WTC11 (cell line): ENCODE data around the gene PHLPP2.

Source experiments
- CREM ChIP-seq: sonication (generic); formaldehyde crosslinking; IDR thresholded peaks from 2 replicates; pipeline ENCODE4 v1.8.1; 2022; ENCODE audit warnings: mild to moderate bottlenecking, missing genetic modification reagents, moderate library complexity
- FOXJ3 ChIP-seq: sonication (generic); formaldehyde crosslinking; IDR thresholded peaks from 2 replicates; pipeline ENCODE4 v1.9.0; 2021; ENCODE audit warnings: missing genetic modification reagents, mild to moderate bottlenecking, borderline replicate concordance
- NFE2L1 ChIP-seq: sonication (generic); formaldehyde crosslinking; IDR thresholded peaks from 2 replicates; pipeline ENCODE4 v1.8.1; 2023; ENCODE audit warnings: missing genetic modification reagents
- NR2C2 ChIP-seq: sonication (generic); formaldehyde crosslinking; IDR thresholded peaks from 2 replicates; pipeline ENCODE4 v1.8.0; 2022; ENCODE audit warnings: mild to moderate bottlenecking, missing genetic modification reagents
- ZBTB21 ChIP-seq: sonication (generic); formaldehyde crosslinking; IDR thresholded peaks from 2 replicates; pipeline ENCODE4 v1.8.1; 2023; ENCODE audit warnings: mild to moderate bottlenecking, missing genetic modification reagents, borderline replicate concordance
- ZNF263 ChIP-seq: sonication (generic); formaldehyde crosslinking; IDR thresholded peaks from 2 replicates; pipeline ENCODE4 v1.8.1; 2022; ENCODE audit warnings: low read depth, mild to moderate bottlenecking, moderate library complexity, missing genetic modification reagents
- TF ChIP-seq, protein P1 (sequence below): fragments of 200-600 bp; IDR thresholded peaks from 2 replicates; pipeline ENCODE4 v1.8.0; 2022; ENCODE audit warnings: antibody characterized with exemption
- TF ChIP-seq, protein P2 (sequence below): sonication (generic); formaldehyde crosslinking; IDR thresholded peaks from 2 replicates; pipeline ENCODE4 v1.8.1; 2023; ENCODE audit warnings: mild to moderate bottlenecking, missing genetic modification reagents
- TF ChIP-seq, protein P3 (sequence below): sonication (generic); formaldehyde crosslinking; IDR thresholded peaks from 2 replicates; pipeline ENCODE4 v1.8.1; 2022; ENCODE audit warnings: missing genetic modification reagents, borderline replicate concordance
- TF ChIP-seq, protein P4 (sequence below): sonication (generic); formaldehyde crosslinking; IDR thresholded peaks from 2 replicates; pipeline ENCODE4 v1.8.1; 2023; ENCODE audit warnings: mild to moderate bottlenecking, missing genetic modification reagents, moderate library complexity
- TF ChIP-seq, protein P5 (sequence below): sonication (generic); formaldehyde crosslinking; IDR thresholded peaks from 2 replicates; pipeline ENCODE4 v1.8.1; 2023; ENCODE audit warnings: mild to moderate bottlenecking, missing genetic modification reagents, moderate library complexity

DNA sequence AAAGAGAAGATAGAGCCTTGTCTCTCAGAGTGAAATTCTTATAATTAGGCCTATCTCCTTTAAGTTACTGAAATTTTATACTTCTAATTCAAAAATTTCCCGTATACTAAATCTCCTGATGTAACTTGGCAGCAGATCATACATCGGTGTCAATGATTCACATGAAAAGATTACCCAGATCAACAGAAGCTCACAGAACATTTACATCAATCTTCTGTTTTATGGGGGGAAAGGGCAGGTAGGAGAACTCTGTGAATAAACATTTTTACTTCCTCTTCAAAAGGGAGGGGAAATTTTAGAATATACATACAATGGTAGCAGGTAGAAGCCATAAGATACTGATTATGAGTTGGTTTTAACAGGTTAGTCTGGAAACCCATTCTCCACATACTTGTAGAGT lies 43.1 kb downstream of the PHLPP2 start:
- TF ChIP-seq, protein P1, sequence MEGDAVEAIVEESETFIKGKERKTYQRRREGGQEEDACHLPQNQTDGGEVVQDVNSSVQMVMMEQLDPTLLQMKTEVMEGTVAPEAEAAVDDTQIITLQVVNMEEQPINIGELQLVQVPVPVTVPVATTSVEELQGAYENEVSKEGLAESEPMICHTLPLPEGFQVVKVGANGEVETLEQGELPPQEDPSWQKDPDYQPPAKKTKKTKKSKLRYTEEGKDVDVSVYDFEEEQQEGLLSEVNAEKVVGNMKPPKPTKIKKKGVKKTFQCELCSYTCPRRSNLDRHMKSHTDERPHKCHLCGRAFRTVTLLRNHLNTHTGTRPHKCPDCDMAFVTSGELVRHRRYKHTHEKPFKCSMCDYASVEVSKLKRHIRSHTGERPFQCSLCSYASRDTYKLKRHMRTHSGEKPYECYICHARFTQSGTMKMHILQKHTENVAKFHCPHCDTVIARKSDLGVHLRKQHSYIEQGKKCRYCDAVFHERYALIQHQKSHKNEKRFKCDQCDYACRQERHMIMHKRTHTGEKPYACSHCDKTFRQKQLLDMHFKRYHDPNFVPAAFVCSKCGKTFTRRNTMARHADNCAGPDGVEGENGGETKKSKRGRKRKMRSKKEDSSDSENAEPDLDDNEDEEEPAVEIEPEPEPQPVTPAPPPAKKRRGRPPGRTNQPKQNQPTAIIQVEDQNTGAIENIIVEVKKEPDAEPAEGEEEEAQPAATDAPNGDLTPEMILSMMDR: no peak
- TF ChIP-seq ZBTB21 (CRISPR knock-in tag): no peak
- TF ChIP-seq NR2C2 (CRISPR knock-in tag): no peak
- TF ChIP-seq NFE2L1 (CRISPR knock-in tag): no peak
- no peak for TF ChIP-seq CREM (CRISPR knock-in tag)
- TF ChIP-seq FOXJ3 (CRISPR knock-in tag): no peak
- TF ChIP-seq, protein P2, sequence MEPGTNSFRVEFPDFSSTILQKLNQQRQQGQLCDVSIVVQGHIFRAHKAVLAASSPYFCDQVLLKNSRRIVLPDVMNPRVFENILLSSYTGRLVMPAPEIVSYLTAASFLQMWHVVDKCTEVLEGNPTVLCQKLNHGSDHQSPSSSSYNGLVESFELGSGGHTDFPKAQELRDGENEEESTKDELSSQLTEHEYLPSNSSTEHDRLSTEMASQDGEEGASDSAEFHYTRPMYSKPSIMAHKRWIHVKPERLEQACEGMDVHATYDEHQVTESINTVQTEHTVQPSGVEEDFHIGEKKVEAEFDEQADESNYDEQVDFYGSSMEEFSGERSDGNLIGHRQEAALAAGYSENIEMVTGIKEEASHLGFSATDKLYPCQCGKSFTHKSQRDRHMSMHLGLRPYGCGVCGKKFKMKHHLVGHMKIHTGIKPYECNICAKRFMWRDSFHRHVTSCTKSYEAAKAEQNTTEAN (CRISPR knock-in tag): no peak
- TF ChIP-seq, protein P3, sequence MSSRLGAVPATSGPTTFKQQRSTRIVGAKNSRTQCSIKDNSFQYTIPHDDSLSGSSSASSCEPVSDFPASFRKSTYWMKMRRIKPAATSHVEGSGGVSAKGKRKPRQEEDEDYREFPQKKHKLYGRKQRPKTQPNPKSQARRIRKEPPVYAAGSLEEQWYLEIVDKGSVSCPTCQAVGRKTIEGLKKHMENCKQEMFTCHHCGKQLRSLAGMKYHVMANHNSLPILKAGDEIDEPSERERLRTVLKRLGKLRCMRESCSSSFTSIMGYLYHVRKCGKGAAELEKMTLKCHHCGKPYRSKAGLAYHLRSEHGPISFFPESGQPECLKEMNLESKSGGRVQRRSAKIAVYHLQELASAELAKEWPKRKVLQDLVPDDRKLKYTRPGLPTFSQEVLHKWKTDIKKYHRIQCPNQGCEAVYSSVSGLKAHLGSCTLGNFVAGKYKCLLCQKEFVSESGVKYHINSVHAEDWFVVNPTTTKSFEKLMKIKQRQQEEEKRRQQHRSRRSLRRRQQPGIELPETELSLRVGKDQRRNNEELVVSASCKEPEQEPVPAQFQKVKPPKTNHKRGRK (CRISPR knock-in tag): no peak
- no peak for TF ChIP-seq ZNF263 (CRISPR knock-in tag)
- TF ChIP-seq, protein P4, sequence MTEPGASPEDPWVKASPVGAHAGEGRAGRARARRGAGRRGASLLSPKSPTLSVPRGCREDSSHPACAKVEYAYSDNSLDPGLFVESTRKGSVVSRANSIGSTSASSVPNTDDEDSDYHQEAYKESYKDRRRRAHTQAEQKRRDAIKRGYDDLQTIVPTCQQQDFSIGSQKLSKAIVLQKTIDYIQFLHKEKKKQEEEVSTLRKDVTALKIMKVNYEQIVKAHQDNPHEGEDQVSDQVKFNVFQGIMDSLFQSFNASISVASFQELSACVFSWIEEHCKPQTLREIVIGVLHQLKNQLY (CRISPR knock-in tag): no peak
- TF ChIP-seq, protein P5, sequence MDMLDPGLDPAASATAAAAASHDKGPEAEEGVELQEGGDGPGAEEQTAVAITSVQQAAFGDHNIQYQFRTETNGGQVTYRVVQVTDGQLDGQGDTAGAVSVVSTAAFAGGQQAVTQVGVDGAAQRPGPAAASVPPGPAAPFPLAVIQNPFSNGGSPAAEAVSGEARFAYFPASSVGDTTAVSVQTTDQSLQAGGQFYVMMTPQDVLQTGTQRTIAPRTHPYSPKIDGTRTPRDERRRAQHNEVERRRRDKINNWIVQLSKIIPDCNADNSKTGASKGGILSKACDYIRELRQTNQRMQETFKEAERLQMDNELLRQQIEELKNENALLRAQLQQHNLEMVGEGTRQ (CRISPR knock-in tag): no peak
